Gastroesophageal sphincter (tissue), 4 donors: ENCODE data around the gene BANF2. TPM values are rescaled to one million over a fixed set of nuclear protein-coding genes. Genes with fewer than 3 reads are reported as not detected.

Source experiments
- ATAC-seq: fragments of 150-250 bp; one replicate; pipeline ENCODE4 v1.9.1; 2016; ENCODE audit warnings: mild to moderate bottlenecking, moderate library complexity
- H3K27ac ChIP-seq, 4 donors: fragments of 200-600 bp; sonication (generic) in 3 of 4; 1 replicate in 3 of 4; 2 replicates in 1 of 4; pipeline ENCODE4 v1.5.1; 2016 to 2019
- H3K27me3 ChIP-seq: fragments of 200-600 bp; sonication (generic); one replicate; pipeline ENCODE4 v1.5.1; 2019
- H3K36me3 ChIP-seq, 2 donors: fragments of 200-600 bp; sonication (generic); one replicate each; pipeline ENCODE4 v1.5.1; 2019; ENCODE audit warnings: control low read depth in 1 of 2
- H3K4me1 ChIP-seq, 3 donors: fragments of 200-600 bp; sonication (generic); 1 replicate in 2 of 3; 2 replicates in 1 of 3; pipeline ENCODE4 v1.5.1; 2016 to 2019; ENCODE audit warnings: control low read depth in 2 of 3
- H3K4me3 ChIP-seq, 2 donors: fragments of 200-600 bp; sonication (generic); one replicate each; pipeline ENCODE4 v1.5.1; 2019; ENCODE audit warnings: mild to moderate bottlenecking in 1 of 2, moderate library complexity in 1 of 2
- H3K9me3 ChIP-seq, 3 donors: fragments of 200-600 bp; sonication (generic); one replicate each; pipeline ENCODE4 v1.5.1; 2017 to 2019; ENCODE audit warnings: control low read depth in 2 of 3
- EP300 ChIP-seq: sonication (generic); formaldehyde crosslinking; IDR thresholded peaks from one replicate; pipeline ENCODE4 v1.6.1; 2017; ENCODE audit warnings: antibody characterized with exemption, mild to moderate bottlenecking
- POLR2A ChIP-seq, 2 donors: fragments of 450-650 bp; IDR thresholded peaks; one replicate each; pipeline ENCODE4 v1.6.1; 2017; ENCODE audit warnings: antibody characterized with exemption in 2 of 2, mild to moderate bottlenecking in 2 of 2, moderate library complexity in 1 of 2
- POLR2AphosphoS5 ChIP-seq: sonication (generic); formaldehyde crosslinking; IDR thresholded peaks from one replicate; pipeline ENCODE4 v1.6.1; 2017; ENCODE audit warnings: antibody characterized with exemption
- WGBS, 2 donors: methylation state at CpG; one replicate each; pipeline ENCODE4 v1.1.5; 2018; ENCODE audit warnings: low coverage in 1 of 2; 5-methylcytosine and 5-hydroxymethylcytosine counted together
- total RNA-seq, 4 donors: library from RNA; depleted of rRNA; stranded (reverse); fragments of >200 nt; gene quantifications; one replicate each; pipeline ENCODE4 v1.1.0, GENCODE V29; 2016
- TF ChIP-seq, protein P1 (sequence below), 4 experiments: fragments of 200-600 bp in 2 of 4; fragments of 450-650 bp in 2 of 4; sonication (generic) in 1 of 4; IDR thresholded peaks; one replicate each; pipeline ENCODE4 v1.5.1; 2017 to 2019; ENCODE audit warnings: antibody characterized with exemption in 4 of 4, mild to moderate bottlenecking in 2 of 4, moderate library complexity in 2 of 4

BANF2 gene
- total RNA-seq, 4 donors from 2014 or later, result not detected

DNA sequence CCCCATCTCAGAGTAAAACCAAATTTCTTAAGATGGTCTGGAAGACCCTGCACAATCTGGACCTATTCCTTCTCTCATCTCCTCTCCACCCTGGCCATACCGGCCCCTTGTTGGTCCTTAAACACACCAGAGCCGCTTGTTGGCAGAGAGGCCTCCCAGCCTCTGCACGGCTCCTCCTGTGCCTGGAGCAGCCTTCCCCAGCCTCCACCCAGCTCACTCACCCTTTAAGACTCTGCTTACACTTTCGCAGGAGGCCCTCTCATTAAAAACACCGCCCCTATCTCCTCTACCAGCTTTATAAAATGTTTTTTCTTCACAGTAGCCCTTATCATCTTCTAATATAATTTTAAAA is 49.8 kb downstream of the BANF2 start:
- no peaks in the 10 kb centered on the region for H3K27me3 ChIP-seq
- no peak overlapping the region for H3K27ac ChIP-seq
- H3K36me3 ChIP-seq, result no peaks in the 10 kb centered on the region
- H3K4me1 ChIP-seq, result peaks cover 0 to 4% (median 0%) of the 10 kb centered on the region in 3 donors
- no peak overlapping the region for H3K4me3 ChIP-seq
- H3K9me3 ChIP-seq, result no peaks in the 10 kb centered on the region
- TF ChIP-seq, protein P1, sequence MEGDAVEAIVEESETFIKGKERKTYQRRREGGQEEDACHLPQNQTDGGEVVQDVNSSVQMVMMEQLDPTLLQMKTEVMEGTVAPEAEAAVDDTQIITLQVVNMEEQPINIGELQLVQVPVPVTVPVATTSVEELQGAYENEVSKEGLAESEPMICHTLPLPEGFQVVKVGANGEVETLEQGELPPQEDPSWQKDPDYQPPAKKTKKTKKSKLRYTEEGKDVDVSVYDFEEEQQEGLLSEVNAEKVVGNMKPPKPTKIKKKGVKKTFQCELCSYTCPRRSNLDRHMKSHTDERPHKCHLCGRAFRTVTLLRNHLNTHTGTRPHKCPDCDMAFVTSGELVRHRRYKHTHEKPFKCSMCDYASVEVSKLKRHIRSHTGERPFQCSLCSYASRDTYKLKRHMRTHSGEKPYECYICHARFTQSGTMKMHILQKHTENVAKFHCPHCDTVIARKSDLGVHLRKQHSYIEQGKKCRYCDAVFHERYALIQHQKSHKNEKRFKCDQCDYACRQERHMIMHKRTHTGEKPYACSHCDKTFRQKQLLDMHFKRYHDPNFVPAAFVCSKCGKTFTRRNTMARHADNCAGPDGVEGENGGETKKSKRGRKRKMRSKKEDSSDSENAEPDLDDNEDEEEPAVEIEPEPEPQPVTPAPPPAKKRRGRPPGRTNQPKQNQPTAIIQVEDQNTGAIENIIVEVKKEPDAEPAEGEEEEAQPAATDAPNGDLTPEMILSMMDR (IDR thresholded peaks at IDR 0.05), result no peak
- TF ChIP-seq POLR2A (IDR thresholded peaks at IDR 0.05), result no peak
- no peak for TF ChIP-seq POLR2AphosphoS5
- TF ChIP-seq EP300, result no peak
- 45 to 92% methylated on average over 4 to 5 of the region's 5 CpGs for WGBS, 2 donors
- no peak for ATAC-seq

DNA sequence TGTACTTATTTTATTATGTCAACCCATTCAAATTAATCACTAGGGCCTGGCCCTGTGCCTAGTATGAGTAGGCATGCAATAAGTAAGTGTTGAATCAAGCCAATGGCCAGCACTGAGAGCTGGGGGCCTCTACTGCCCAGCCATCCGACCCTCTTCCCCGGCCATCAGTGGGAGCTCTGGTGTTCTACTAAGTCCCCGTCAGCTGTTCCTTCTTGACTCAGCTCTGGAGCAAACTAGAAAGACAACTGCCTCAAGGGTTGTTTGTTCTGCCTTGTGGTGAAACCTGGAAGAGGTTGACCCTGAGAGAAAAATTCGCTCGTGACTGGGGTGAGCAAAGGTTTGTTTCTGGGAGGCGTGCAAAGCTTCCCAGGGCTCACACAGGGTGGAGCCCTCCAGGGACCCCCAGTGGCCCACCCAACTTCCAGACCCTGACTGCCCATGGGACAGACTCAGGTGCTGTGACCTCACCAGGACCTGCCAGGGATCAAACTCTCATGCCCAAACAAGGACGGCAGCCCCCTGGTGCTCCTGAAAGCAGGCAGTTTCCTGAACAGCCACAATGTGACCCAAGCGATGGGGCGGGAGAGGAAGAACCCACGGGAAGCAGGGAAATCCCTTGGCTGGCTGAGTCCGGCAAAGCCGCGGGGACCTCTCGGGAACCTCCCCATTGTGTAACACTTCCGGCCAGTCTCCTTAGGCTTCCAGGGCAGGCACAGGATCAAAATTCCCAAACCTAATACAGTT is 50.4 kb downstream of the BANF2 start:
- H3K36me3 ChIP-seq, result no peaks in the 10 kb centered on the region
- 68 to 79% methylated on average over 3 to 7 of the region's 15 CpGs for WGBS, 2 donors
- peak; percentile 81 for ATAC-seq
- no peak overlapping the region for H3K4me3 ChIP-seq
- TF ChIP-seq POLR2AphosphoS5 (peak; percentile 42), POLR2A (IDR thresholded peaks at IDR 0.05) (no peak)
- H3K4me1 ChIP-seq, result peaks cover 0 to 4% (median 0%) of the 10 kb centered on the region in 3 donors
- peak overlapping the region in 1 of 4 donors; percentile 15 for H3K27ac ChIP-seq
- no peaks in the 10 kb centered on the region for H3K27me3 ChIP-seq
- no peaks in the 10 kb centered on the region for H3K9me3 ChIP-seq

DNA sequence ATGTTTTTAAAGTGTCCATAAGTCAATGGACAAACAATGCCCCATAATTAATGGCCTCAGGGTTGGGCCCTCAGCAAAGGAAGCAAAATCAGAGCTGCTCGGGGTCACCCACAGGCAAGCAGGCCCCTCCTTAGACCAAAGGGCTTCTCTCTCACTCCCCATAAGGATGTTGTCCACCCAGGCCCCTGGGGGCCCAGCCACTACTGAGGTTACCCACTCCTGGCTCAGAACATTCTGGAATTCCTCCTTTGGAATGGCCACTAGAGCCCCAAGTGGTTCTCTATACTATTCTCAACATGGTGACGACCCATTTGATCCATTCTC is 50.9 kb downstream of the BANF2 start:
- Histone ChIP-seq H3K4me1 (peaks cover 0 to 4% (median 0%) of the 10 kb centered on the region in 3 donors), H3K27ac (peak overlapping the region in 1 of 4 donors; percentile 39), H3K36me3 (no peaks in the 10 kb centered on the region), H3K4me3 (no peak overlapping the region), H3K9me3 (no peaks in the 10 kb centered on the region), H3K27me3 (no peaks in the 10 kb centered on the region)
- ATAC-seq, result no peak
- 88 to 90% methylated on average over 1 to 2 of the region's 2 CpGs for WGBS, 2 donors
- TF ChIP-seq EP300, result no peak
- no peak for TF ChIP-seq POLR2A (IDR thresholded peaks at IDR 0.05)
- no peak for TF ChIP-seq POLR2AphosphoS5
- TF ChIP-seq, protein P1 (IDR thresholded peaks at IDR 0.05), result no peak

DNA sequence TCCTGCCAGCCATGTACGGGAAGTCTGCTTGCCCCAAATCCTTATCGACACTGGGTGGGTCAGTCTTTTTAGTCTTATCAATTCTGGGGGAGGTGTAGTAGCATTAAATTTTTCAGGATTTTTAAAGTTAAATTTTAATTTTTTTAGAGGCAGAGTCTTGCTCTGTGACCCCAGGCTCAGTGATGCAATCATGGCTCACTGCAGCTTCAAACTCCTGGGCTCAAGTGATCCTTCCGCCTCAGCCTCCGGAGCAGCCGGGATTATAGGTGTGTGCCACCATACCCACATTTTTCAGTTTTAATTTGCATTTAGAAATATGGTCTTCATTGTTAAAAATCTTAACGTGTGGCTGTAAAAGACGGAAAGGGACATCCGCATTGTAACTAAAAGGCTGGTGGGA is 51.9 kb downstream of the BANF2 start:
- H3K27me3 ChIP-seq, result no peaks in the 10 kb centered on the region
- no peak overlapping the region for H3K27ac ChIP-seq
- TF ChIP-seq, protein P1 (IDR thresholded peaks at IDR 0.05), result no peak
- TF ChIP-seq EP300 (no peak), POLR2AphosphoS5 (no peak)
- WGBS, 2 donors, result 86% methylated on average over 8 of the region's 8 CpGs
- no peaks in the 10 kb centered on the region for H3K9me3 ChIP-seq
- no peak overlapping the region for H3K4me3 ChIP-seq
- H3K36me3 ChIP-seq, result no peaks in the 10 kb centered on the region
- peaks cover 0 to 4% (median 0%) of the 10 kb centered on the region in 3 donors for H3K4me1 ChIP-seq
- ATAC-seq, result no peak

DNA sequence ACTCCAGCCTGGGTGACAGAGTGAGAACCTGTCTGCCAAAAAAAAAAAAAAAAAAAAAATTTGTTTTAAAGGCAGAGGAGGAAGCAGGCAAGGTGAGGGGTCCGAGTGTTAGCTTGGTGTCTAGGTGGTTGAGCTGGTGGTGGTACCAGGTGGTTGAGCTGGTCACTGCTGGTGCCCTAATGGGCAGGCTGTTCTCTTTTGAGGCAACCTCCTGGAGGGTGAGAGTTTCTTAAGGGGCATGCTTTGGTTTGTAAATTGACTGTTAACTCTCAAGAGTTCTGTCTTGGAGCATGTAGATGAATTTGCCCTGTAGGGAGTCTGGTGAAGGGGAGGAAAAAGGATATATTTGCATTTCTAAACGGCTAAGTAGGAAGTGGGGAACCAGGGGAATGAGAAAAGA is 52.7 kb downstream of the BANF2 start:
- 31 to 40% methylated on average over 2 of the region's 2 CpGs for WGBS, 2 donors

More for the DNA sequence above, 52.7 kb downstream of the BANF2 start:
- Histone ChIP-seq H3K4me1 (peaks cover 0 to 4% (median 0%) of the 10 kb centered on the region in 3 donors), H3K27ac (no peak overlapping the region), H3K9me3 (peaks cover 0 to 5% (median 0%) of the 10 kb centered on the region in 3 donors), H3K36me3 (no peaks in the 10 kb centered on the region), H3K4me3 (no peak overlapping the region), H3K27me3 (no peaks in the 10 kb centered on the region)
- TF ChIP-seq POLR2AphosphoS5, result no peak
- TF ChIP-seq EP300, result no peak
- TF ChIP-seq POLR2A (IDR thresholded peaks at IDR 0.05), result no peak
- TF ChIP-seq, protein P1 (IDR thresholded peaks at IDR 0.05), result no peak
- ATAC-seq, result no peak
